Esophagus muscularis mucosa (tissue), 4 donors: ENCODE data around the gene FLII. TPM values are rescaled to one million over a fixed set of nuclear protein-coding genes. Genes with fewer than 3 reads are reported as not detected.

ENCODE experiments used
- DNase-seq: peaks from one replicate; pipeline ENCODE4 v3.0.0-alpha.2; 2017; ENCODE audit errors: extremely low spot score
- H3K27ac ChIP-seq, 4 donors: fragments of 200-600 bp; sonication (generic); replicated peaks in 1 of 4; 1 replicate in 3 of 4; 2 replicates in 1 of 4; pipeline ENCODE4 v1.5.1; 2016 to 2019; ENCODE audit warnings: mild to moderate bottlenecking in 1 of 4
- H3K27me3 ChIP-seq, 4 donors: fragments of 200-600 bp; sonication (generic); one replicate each; pipeline versions ENCODE4 v1.5.1 to v1.6.0; 2016 to 2019
- H3K36me3 ChIP-seq, 4 donors: fragments of 200-600 bp; sonication (generic); one replicate each; pipeline ENCODE4 v1.5.1; 2016 to 2019
- H3K4me1 ChIP-seq, 4 donors: fragments of 200-600 bp; sonication (generic); one replicate each; pipeline ENCODE4 v1.5.1; 2016 to 2019
- H3K4me3 ChIP-seq, 4 donors: fragments of 200-600 bp; sonication (generic); 1 replicate in 2 of 4; 2 replicates in 2 of 4; pipeline ENCODE4 v1.5.1; 2016 to 2019; ENCODE audit warnings: mild to moderate bottlenecking in 4 of 4, moderate library complexity in 1 of 4
- H3K9me3 ChIP-seq, 4 donors: fragments of 200-600 bp; sonication (generic); 1 replicate in 3 of 4; 2 replicates in 1 of 4; pipeline ENCODE4 v1.5.1; 2016 to 2019
- CTCF ChIP-seq, 3 experiments: fragments of 200-600 bp in 2 of 3; fragments of 450-650 bp in 1 of 3; sonication (generic) in 2 of 3; IDR thresholded peaks; one replicate each; pipeline ENCODE4 v1.5.1; 2017 to 2019; ENCODE audit warnings: antibody characterized with exemption in 3 of 3, mild to moderate bottlenecking in 2 of 3, moderate library complexity in 1 of 3
- EP300 ChIP-seq: sonication (generic); formaldehyde crosslinking; IDR thresholded peaks from one replicate; pipeline ENCODE4 v1.6.1; 2017; ENCODE audit warnings: antibody characterized with exemption
- POLR2A ChIP-seq: fragments of 450-650 bp; IDR thresholded peaks from one replicate; pipeline ENCODE4 v1.6.1; 2017; ENCODE audit warnings: antibody characterized with exemption, moderate library complexity, mild to moderate bottlenecking, low read depth
- POLR2AphosphoS5 ChIP-seq, 2 donors: sonication (generic); formaldehyde crosslinking; IDR thresholded peaks; one replicate each; pipeline ENCODE4 v1.6.1; 2017; ENCODE audit warnings: antibody characterized with exemption in 2 of 2
- WGBS: methylation state at CpG from one replicate; pipeline ENCODE4 v1.1.5; 2018; 5-methylcytosine and 5-hydroxymethylcytosine counted together
- intact Hi-C: fragments of 100-400 bp; cut with DNase I; formaldehyde crosslinking; loops from one replicate; pipeline ENCODE4 v1.15.1; 2023
- total RNA-seq, 4 donors: library from RNA; depleted of rRNA; stranded (reverse); fragments of >200 nt; gene quantifications; one replicate each; pipeline versions ENCODE4 v1.1.0 to v1.2.1, GENCODE V29; 2016

Gene FLII
- total RNA-seq, 4 donors from 2014 or later = 302 to 528 (median 408) TPM

- no peak for DNase-seq
- 82% methylated on average over 16 of the region's 27 CpGs for WGBS
- Histone ChIP-seq H3K9me3 (no peaks in the 10 kb centered on the region), H3K36me3 (peaks cover 65 to 78% (median 76%) of the 10 kb centered on the region in 4 donors), H3K4me3 (no peak overlapping the region), H3K4me1 (peaks cover 19 to 29% (median 25%) of the 10 kb centered on the region in 4 donors), H3K27ac (no peak overlapping the region), H3K27me3 (no peaks in the 10 kb centered on the region)
- TF ChIP-seq POLR2AphosphoS5 (IDR thresholded peaks at IDR 0.05) (no peak), CTCF (IDR thresholded peaks at IDR 0.05) (no peak), EP300 (no peak), POLR2A (no peak)
- intact Hi-C loops = no loop called here
Observed at GRCh38 chr17:18253947-18254821, 4.4 kb downstream of the FLII start.

GRCh38 chr17:18253187-18253884 is 5.2 kb downstream of the FLII start:
- Histone ChIP-seq H3K27ac (no peak overlapping the region), H3K9me3 (no peaks in the 10 kb centered on the region), H3K4me1 (peaks cover 22 to 29% (median 28%) of the 10 kb centered on the region in 4 donors), H3K4me3 (no peak overlapping the region), H3K27me3 (no peaks in the 10 kb centered on the region), H3K36me3 (peaks cover 71 to 86% (median 84%) of the 10 kb centered on the region in 4 donors)
- intact Hi-C loops = no loop called here
- 82% methylated on average over 9 of the region's 16 CpGs for WGBS
- TF ChIP-seq POLR2AphosphoS5 (IDR thresholded peaks at IDR 0.05) (no peak), POLR2A (no peak), CTCF (IDR thresholded peaks at IDR 0.05) (no peak), EP300 (no peak)
- DNase-seq = no peak

GRCh38 chr17:18252160-18252559 is 6.4 kb downstream of the FLII start:
- Histone ChIP-seq H3K36me3 (peaks cover 71 to 97% (median 96%) of the 10 kb centered on the region in 4 donors), H3K9me3 (no peaks in the 10 kb centered on the region), H3K27me3 (no peaks in the 10 kb centered on the region), H3K4me3 (no peak overlapping the region), H3K27ac (no peak overlapping the region), H3K4me1 (peaks cover 29 to 34% (median 33%) of the 10 kb centered on the region in 4 donors)
- no peak for TF ChIP-seq POLR2AphosphoS5 (IDR thresholded peaks at IDR 0.05)
- no peak for TF ChIP-seq POLR2A
- TF ChIP-seq EP300 = no peak
- no peak for TF ChIP-seq CTCF (IDR thresholded peaks at IDR 0.05)
- DNase-seq = no peak
- WGBS = no CpG with 5 or more reads among the region's 5 CpGs
- intact Hi-C loops = no loop called here

- peaks cover 74 to 100% (median 100%) of the 10 kb centered on the region in 4 donors for H3K36me3 ChIP-seq
- H3K4me1 ChIP-seq = peaks cover 25 to 33% (median 30%) of the 10 kb centered on the region in 4 donors
- H3K27ac ChIP-seq = no peak overlapping the region
- 79% methylated on average over 2 of the region's 15 CpGs for WGBS
- no peaks in the 10 kb centered on the region for H3K27me3 ChIP-seq
- H3K4me3 ChIP-seq = no peak overlapping the region
- TF ChIP-seq POLR2AphosphoS5 (IDR thresholded peaks at IDR 0.05) (no peak), POLR2A (no peak), EP300 (no peak), CTCF (IDR thresholded peaks at IDR 0.05) (no peak)
- H3K9me3 ChIP-seq = no peaks in the 10 kb centered on the region
- intact Hi-C loops = no loop called here
- DNase-seq = no peak
Observed at GRCh38 chr17:18251204-18251603, 7.3 kb downstream of the FLII start.
